ENCODE results near the gene CHST2.

DNA sequence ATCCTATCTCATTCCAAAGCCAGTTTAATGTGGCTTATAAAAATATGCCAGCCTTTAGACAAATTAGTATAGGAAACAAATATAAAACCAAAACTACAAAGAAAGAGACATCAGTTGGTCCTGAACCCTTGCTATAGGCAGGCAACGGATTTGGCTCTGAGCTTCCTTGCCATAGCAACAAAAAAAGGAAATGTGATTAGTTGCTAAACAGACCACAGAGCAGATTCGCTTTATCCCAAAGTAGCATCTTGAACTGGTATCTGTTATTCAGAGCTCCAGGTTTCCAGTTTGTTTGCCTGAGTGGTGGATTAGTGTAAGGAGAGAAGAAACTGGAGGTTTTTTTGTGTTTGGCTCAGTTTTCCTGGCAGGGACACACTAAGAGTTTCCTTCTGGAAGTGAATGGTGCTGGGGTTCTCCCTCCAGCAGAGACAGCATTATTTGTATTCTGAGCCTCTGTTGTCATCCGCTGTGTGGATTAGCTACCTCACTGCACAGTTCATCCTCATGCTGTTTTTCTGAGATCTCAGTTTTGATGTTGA is 44.1 kb downstream of the CHST2 start:
- TF ChIP-seq, protein P1, sequence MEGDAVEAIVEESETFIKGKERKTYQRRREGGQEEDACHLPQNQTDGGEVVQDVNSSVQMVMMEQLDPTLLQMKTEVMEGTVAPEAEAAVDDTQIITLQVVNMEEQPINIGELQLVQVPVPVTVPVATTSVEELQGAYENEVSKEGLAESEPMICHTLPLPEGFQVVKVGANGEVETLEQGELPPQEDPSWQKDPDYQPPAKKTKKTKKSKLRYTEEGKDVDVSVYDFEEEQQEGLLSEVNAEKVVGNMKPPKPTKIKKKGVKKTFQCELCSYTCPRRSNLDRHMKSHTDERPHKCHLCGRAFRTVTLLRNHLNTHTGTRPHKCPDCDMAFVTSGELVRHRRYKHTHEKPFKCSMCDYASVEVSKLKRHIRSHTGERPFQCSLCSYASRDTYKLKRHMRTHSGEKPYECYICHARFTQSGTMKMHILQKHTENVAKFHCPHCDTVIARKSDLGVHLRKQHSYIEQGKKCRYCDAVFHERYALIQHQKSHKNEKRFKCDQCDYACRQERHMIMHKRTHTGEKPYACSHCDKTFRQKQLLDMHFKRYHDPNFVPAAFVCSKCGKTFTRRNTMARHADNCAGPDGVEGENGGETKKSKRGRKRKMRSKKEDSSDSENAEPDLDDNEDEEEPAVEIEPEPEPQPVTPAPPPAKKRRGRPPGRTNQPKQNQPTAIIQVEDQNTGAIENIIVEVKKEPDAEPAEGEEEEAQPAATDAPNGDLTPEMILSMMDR (IDR thresholded peaks at IDR 0.05): no peak
- TF ChIP-seq EP300 (IDR thresholded peaks at IDR 0.05; ENCODE audit: low read depth) (no peak), POLR2A (IDR thresholded peaks at IDR 0.05) (no peak), POLR2AphosphoS5 (IDR thresholded peaks at IDR 0.05) (no peak)
